SK-N-SH treated with all-trans-retinoic acid at 6 μM for 48 hours (cell line): ENCODE data around the gene CDH5.

ENCODE experiments used
- ARNTL ChIP-seq: fragments of 450-650 bp; formaldehyde crosslinking; IDR thresholded peaks from 2 replicates; pipeline ENCODE4 v1.5.0; 2020; ENCODE audit warnings: low read depth, mild to moderate bottlenecking, moderate library complexity, borderline replicate concordance
- CREB5 ChIP-seq: fragments of 250-450 bp; sonication (Bioruptor Pico); IDR thresholded peaks from 2 replicates; pipeline ENCODE4 v1.5.1; 2020; ENCODE audit warnings: low read depth, mild to moderate bottlenecking, moderate library complexity
- GLIS3 ChIP-seq: fragments of 250-450 bp; sonication (Bioruptor Pico); IDR thresholded peaks from 2 replicates; pipeline ENCODE4 v1.5.0; 2020; ENCODE audit warnings: mild to moderate bottlenecking, moderate library complexity
- ISL1 ChIP-seq: fragments of 250-450 bp; sonication (Bioruptor Pico); IDR thresholded peaks from 2 replicates; pipeline ENCODE4 v2.1.2; 2022; ENCODE audit warnings: mild to moderate bottlenecking, moderate library complexity
- PATZ1 ChIP-seq: fragments of 250-450 bp; sonication (Bioruptor Pico); IDR thresholded peaks from 2 replicates; pipeline ENCODE4 v1.8.0; 2020; ENCODE audit warnings: mild to moderate bottlenecking, moderate library complexity, borderline replicate concordance
- POU6F1 ChIP-seq: fragments of 250-450 bp; sonication (Bioruptor Pico); IDR thresholded peaks from 2 replicates; pipeline ENCODE4 v1.8.0; 2021; ENCODE audit warnings: low read depth, mild to moderate bottlenecking, moderate library complexity, borderline replicate concordance
- PPARA ChIP-seq: fragments of 250-450 bp; sonication (Bioruptor Pico); IDR thresholded peaks from 2 replicates; pipeline ENCODE4 v1.5.0; 2020; ENCODE audit warnings: mild to moderate bottlenecking, borderline replicate concordance
- RARB ChIP-seq: fragments of 250-450 bp; sonication (Bioruptor Pico); IDR thresholded peaks from 2 replicates; pipeline ENCODE4 v1.8.0; 2021; ENCODE audit warnings: mild to moderate bottlenecking, moderate library complexity
- SNAI2 ChIP-seq: fragments of 250-450 bp; sonication (Bioruptor Pico); IDR thresholded peaks from 2 replicates; pipeline ENCODE4 v1.5.0; 2020; ENCODE audit warnings: mild to moderate bottlenecking, moderate library complexity
- TSHZ2 ChIP-seq: fragments of 250-450 bp; sonication (Bioruptor Pico); IDR thresholded peaks from 2 replicates; pipeline ENCODE4 v1.5.0; 2020; ENCODE audit warnings: mild to moderate bottlenecking, moderate library complexity

- TF ChIP-seq CREB5 (CRISPR knock-in tag), result no peak
- no peak for TF ChIP-seq ARNTL
- no peak for TF ChIP-seq POU6F1 (CRISPR knock-in tag)
- no peak for TF ChIP-seq PATZ1 (CRISPR knock-in tag)
- TF ChIP-seq TSHZ2 (CRISPR knock-in tag), result no peak
- TF ChIP-seq GLIS3, result no peak
- TF ChIP-seq PPARA (CRISPR knock-in tag), result no peak
- no peak for TF ChIP-seq SNAI2 (CRISPR knock-in tag)
- TF ChIP-seq ISL1 (CRISPR knock-in tag), result no peak
- no peak for TF ChIP-seq RARB
These were observed 40.6 kb upstream of the CDH5 start for GRCh38 chr16:66325717-66326376.
